Measurements from ENCODE around the gene SIPA1.
A peak's percentile ranks its signal among the peaks of the same experiment; 100 is the strongest.

Gene SIPA1

DNA sequence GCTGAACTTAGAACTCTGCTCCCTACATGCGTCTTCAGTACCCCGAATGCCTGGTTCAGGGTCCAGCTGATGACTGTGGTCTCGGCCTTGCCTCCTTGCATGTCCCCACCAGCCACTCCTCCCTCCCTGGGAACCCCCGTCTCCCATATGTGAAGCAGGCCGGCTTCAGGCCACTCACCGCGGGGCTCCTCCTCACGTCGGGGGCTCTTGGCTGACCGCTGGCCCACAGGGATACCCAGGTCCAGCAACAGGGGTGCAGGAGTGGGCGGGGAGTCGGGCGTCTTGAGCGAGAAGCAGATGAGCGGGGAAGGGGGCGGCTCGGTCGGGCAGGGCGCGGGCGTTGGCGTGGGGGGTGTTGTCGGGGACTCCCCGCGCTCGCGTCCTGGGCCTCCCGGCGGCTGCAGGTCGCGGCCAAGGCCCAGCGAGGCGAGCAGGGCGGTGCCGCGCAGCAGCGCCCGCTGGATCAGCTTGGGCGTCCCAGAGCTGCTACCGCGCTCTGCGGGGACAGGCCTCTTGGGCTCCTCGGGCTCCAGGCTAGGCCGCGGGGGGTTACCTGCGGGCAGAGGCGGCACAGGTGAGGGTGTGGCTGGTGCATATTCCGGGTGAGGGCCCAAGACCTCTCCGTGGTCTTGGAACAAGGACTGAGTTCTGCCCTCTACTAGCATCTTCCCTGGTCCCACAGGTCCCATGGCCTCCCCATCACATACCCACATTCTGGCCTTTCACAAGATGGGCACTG, 38.5 kb upstream of the SIPA1 start:
- TF ChIP-seq, protein P1, sequence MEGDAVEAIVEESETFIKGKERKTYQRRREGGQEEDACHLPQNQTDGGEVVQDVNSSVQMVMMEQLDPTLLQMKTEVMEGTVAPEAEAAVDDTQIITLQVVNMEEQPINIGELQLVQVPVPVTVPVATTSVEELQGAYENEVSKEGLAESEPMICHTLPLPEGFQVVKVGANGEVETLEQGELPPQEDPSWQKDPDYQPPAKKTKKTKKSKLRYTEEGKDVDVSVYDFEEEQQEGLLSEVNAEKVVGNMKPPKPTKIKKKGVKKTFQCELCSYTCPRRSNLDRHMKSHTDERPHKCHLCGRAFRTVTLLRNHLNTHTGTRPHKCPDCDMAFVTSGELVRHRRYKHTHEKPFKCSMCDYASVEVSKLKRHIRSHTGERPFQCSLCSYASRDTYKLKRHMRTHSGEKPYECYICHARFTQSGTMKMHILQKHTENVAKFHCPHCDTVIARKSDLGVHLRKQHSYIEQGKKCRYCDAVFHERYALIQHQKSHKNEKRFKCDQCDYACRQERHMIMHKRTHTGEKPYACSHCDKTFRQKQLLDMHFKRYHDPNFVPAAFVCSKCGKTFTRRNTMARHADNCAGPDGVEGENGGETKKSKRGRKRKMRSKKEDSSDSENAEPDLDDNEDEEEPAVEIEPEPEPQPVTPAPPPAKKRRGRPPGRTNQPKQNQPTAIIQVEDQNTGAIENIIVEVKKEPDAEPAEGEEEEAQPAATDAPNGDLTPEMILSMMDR (IDR thresholded peaks at IDR 0.05): no peak
- Histone ChIP-seq H3K36me3 (ENCODE audit: control insufficient read depth, insufficient read depth, low read length) (no peaks in the 10 kb centered on the region), H3K9me3 (ENCODE audit: control insufficient read depth, low read length) (no peaks in the 10 kb centered on the region), H3K9ac (no peak overlapping the region), H3K79me2 (no peaks in the 10 kb centered on the region), H3K4me3 (ENCODE audit: low read depth, low read length) (no peak overlapping the region), H3K4me2 (ENCODE audit: low read length) (no peak overlapping the region), H3K4me1 (no peaks in the 10 kb centered on the region), H3K27ac (no peak overlapping the region), H3K27me3 (ENCODE audit: control insufficient read depth, insufficient read depth, low read length) (no peaks in the 10 kb centered on the region), H2AFZ (no peak overlapping the region)

DNA sequence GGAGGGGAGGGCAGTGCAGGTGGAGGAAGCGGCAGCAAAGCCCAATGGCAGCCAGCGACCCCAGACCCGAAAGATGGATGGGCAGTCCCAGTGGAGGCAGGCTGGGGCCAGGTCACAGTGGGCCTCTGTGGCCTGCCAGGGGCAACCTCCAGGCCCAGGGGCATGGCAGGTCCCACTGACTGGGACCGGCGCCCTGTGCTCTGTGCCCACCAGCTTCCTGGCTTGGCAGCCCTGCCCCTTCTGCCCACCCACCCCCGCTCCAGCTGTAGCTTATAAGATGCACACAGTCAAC, 38.0 kb upstream of the SIPA1 start:
- H3K36me3 ChIP-seq (ENCODE audit: control insufficient read depth, insufficient read depth, low read length): no peaks in the 10 kb centered on the region

DNA sequence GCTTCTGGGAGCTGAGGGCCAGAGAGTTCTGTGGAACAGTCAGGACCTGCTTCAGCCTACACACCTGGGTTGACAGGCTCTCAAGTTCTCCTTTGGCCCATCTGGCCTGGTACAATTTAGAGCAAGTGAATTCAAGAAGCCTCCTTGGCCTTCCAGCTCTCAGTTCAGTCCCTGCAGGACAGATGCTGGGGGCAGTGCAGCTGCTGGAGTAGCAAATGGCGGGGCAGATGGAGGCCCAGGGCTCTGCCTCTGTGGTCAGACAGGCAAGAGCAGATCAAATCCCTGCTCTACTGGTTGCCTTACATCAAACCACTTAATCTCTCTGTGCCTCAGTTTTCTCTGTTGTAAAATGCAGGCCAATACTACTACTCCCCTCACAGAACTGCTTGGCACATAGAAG, 33.6 kb upstream of the SIPA1 start:
- no peak overlapping the region for H3K4me2 ChIP-seq (ENCODE audit: low read length)

More for the DNA sequence above, 38.0 kb upstream of the SIPA1 start:
- H3K4me1 ChIP-seq: no peaks in the 10 kb centered on the region
- H3K9me3 ChIP-seq (ENCODE audit: control insufficient read depth, low read length): no peaks in the 10 kb centered on the region
- no peak overlapping the region for H3K27ac ChIP-seq
- H3K9ac ChIP-seq: no peak overlapping the region
- H3K79me2 ChIP-seq: no peaks in the 10 kb centered on the region
- TF ChIP-seq, protein P1 (IDR thresholded peaks at IDR 0.05): no peak
- no peak overlapping the region for H2AFZ ChIP-seq
- H3K4me2 ChIP-seq (ENCODE audit: low read length): no peak overlapping the region
- H3K27me3 ChIP-seq (ENCODE audit: control insufficient read depth, insufficient read depth, low read length): no peaks in the 10 kb centered on the region
- H3K4me3 ChIP-seq (ENCODE audit: low read depth, low read length): no peak overlapping the region

DNA sequence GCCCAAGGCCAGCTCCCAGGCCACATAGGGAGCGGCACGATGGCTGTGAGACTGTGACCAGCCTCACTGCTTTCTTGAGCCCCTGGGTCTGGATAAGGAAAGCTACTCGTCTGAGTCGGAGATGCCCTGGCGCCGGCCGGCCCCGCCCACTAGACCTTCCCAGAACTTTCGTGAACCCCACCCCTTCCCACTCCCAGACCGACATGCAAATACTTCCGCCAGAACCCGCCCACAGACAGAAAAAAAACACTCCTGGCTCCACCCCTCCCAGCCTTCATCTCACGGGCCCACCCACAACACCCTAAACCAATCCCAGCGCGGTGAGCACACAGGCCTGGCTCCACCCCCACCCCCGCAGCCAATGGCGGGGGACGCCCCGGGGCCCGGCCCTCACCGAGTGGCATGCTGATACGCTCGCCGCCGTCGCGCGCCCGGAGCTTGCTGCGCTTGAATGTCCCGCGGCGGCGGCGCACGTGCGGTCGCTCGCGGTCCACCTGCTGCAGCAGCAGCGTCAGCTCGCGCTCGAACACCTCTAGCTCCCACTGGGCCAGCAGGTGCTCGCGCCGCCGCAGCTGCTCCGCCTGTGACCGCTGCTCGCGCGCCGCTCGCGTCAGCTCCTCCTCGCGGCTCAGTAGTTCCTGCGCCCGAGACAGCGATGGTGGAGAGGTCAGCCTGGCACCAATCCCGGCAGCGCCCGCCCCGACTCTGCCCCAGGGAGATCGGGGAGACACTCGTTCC, 30.9 kb upstream of the SIPA1 start:
- Histone ChIP-seq H3K4me1 (no peaks in the 10 kb centered on the region), H3K27me3 (ENCODE audit: control insufficient read depth, insufficient read depth, low read length) (no peaks in the 10 kb centered on the region), H3K36me3 (ENCODE audit: control insufficient read depth, insufficient read depth, low read length) (no peaks in the 10 kb centered on the region), H3K9ac (no peak overlapping the region), H2AFZ (no peak overlapping the region), H3K27ac (peak overlapping the region; percentile 42), H3K9me3 (ENCODE audit: control insufficient read depth, low read length) (no peaks in the 10 kb centered on the region), H3K4me3 (ENCODE audit: low read depth, low read length) (no peak overlapping the region), H3K4me2 (ENCODE audit: low read length) (no peak overlapping the region), H3K79me2 (no peaks in the 10 kb centered on the region)
- TF ChIP-seq, protein P1 (IDR thresholded peaks at IDR 0.05): no peak

More for the DNA sequence above, 33.6 kb upstream of the SIPA1 start:
- TF ChIP-seq, protein P1 (IDR thresholded peaks at IDR 0.05): no peak
- Histone ChIP-seq H3K9me3 (ENCODE audit: control insufficient read depth, low read length) (no peaks in the 10 kb centered on the region), H3K4me1 (no peaks in the 10 kb centered on the region), H2AFZ (no peak overlapping the region), H3K27ac (no peak overlapping the region), H3K79me2 (no peaks in the 10 kb centered on the region), H3K27me3 (ENCODE audit: control insufficient read depth, insufficient read depth, low read length) (no peaks in the 10 kb centered on the region), H3K4me3 (ENCODE audit: low read depth, low read length) (no peak overlapping the region), H3K9ac (no peak overlapping the region), H3K36me3 (ENCODE audit: control insufficient read depth, insufficient read depth, low read length) (no peaks in the 10 kb centered on the region)

Measured in parathyroid adenoma (tissue), 2 donors.